CD4-positive, alpha-beta T cell treated with Interleukin-17A for 1 hour (primary cell): Measurements from ENCODE around the gene ERCC2.

ENCODE experiments used
- DNase-seq: peaks from one replicate; pipeline ENCODE4 v3.0.0-alpha.2; 2020

ERCC2 gene

GRCh38 chr19:45400192-45400591 lies 29.8 kb upstream of the ERCC2 start:
- no peak for DNase-seq

GRCh38 chr19:45395821-45396617 lies 25.6 kb upstream of the ERCC2 start:
- no peak for DNase-seq

DNA sequence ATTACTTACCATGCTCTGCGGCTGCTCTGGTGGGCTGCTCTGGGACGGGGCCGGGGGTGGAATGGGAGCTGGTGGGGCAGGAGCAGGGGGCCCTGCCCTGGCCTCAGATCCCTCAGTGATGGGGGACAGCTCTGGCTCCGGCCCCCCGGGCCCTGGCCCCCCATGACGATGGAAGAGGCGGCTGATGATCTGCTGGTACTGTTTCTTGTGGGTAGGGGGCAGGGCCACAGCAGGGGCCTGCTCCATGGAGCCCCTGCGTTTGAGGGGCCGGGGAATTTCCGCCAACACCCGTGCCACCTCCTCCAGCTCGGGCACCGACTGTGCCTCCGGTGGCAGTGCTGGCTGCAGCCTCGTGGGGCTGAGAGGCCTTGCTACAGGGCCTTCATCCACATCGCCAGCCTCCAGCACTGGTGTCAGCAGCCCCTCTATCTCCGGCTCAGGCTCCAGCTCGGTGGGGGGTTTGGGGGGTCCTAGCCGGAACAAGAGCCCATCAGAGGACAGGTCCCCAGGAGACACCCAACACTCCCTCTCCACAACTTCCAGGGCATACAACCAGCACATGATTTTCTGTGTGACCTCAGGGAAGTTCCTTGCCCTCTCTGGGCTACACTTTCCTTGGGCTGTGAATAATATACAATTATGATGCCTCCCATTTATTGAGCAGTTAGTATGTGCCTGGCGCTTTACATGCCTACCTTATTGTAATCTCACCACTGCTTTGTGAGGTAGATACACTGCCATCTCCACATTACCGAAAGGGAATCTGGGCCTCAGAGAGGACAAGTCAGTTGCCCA lies 21.7 kb upstream of the ERCC2 start:
- no peak for DNase-seq

- DNase-seq, result no peak
Observed at GRCh38 chr19:45391346-45391745, 21.0 kb upstream of the ERCC2 start.

- DNase-seq, result no peak
Observed at GRCh38 chr19:45385392-45386221, 15.2 kb upstream of the ERCC2 start.

DNA sequence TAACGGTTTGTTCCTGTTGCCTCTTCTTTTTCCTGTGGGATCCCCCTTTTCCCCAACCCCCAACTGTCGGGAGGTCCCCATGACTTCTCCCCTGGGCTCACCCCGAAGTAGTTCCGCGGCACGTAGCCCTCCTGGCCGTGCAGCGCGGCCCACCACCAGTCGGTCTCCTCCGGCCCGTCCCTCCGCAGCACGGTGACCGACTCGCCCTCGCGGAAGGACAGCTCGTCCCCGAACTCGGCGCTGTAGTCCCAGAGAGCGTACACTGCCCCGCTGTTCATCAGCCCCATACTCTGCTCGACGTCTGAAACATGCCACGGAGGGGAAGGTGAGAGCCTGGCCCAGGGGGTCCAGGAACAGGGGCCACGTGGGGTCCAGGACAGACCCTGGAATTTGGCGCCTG lies 12.1 kb upstream of the ERCC2 start:
- DNase-seq, result no peak

DNA sequence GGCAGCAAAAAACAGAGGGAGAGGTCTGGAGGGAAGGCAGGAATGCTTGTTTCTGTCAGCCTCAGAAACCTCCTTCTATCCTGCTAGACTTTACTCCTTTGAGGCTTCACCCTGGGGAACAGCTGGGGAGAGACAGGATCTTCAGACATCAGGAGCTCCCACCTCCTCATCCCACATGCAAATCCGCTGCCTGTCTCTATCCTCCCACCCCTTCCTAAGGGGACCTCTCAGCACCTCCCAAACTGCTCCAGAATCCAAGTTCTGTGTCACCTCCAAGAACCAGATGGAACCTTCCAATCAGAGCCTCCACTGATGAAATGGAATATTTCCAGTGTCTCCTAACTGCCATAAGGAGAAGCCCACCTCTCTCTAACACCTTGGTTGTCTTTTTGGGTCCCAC lies 9.7 kb upstream of the ERCC2 start:
- no peak for DNase-seq

- DNase-seq, result no peak
Observed at GRCh38 chr19:45376045-45376724, 5.8 kb upstream of the ERCC2 start.

DNA sequence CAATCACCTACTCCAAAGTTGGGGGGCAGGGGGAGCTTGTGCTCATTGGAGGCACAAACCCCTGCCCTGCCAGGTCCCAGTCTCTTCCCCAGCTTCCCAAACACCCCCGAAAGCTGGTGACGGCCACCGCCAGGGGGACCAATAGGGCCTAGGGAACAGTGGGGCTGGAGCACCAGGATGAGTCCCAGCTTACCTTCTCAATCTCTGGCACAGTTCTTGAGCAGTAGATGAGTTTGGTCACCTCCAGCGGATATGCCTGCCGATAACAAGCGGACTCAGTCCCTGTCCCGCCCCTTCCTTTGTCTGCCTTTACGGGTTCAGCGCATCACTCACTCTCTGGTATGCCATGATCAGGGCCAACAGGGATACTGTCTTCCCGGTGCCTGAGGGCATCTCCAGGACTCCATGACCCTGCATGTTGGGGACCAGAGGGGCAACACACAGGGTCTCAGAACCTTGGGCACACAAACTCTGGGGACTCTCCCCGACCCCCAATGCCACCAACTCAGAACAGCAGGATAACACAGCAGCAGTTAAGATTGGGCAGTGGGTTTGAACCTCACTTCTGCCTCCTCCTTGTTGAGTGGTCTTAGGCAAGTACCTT lies 1.5 kb downstream of the ERCC2 start:
- DNase-seq, result no peak

DNA sequence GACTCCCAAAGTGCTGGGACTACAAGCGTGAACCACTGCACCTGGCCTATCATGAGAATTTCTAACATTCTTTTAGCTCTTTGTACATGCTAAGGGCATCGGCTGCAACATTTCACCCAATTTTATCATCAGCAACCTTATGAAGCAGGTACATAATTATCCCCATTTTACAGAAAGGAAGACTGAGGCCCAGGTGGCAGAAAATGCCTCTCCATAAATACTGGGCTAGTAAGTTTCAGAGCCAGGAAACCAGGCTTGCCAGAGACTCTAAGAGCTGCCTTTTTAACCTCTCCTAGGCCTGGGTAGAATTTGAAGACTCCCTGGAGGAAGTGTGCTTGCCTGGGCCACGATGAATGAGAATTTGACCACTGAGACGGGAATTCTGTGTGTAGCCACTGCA lies 2.2 kb downstream of the ERCC2 start:
- DNase-seq, result no peak

- DNase-seq, result no peak
Observed at GRCh38 chr19:45364696-45365095, 5.7 kb downstream of the ERCC2 start.

- DNase-seq, result no peak
Observed at GRCh38 chr19:45363861-45364459, 6.4 kb downstream of the ERCC2 start.

- no peak for DNase-seq
Observed at GRCh38 chr19:45362291-45362690, 8.1 kb downstream of the ERCC2 start.

GRCh38 chr19:45361608-45362007 lies 8.8 kb downstream of the ERCC2 start:
- no peak for DNase-seq

- DNase-seq, result no peak
Observed at GRCh38 chr19:45358213-45358792, 12.1 kb downstream of the ERCC2 start.

GRCh38 chr19:45357445-45357783 lies 13.0 kb downstream of the ERCC2 start:
- DNase-seq, result no peak

- DNase-seq, result no peak
Observed at GRCh38 chr19:45356760-45357444, 13.5 kb downstream of the ERCC2 start.

- DNase-seq, result no peak
Observed at GRCh38 chr19:45355910-45356309, 14.5 kb downstream of the ERCC2 start.

DNA sequence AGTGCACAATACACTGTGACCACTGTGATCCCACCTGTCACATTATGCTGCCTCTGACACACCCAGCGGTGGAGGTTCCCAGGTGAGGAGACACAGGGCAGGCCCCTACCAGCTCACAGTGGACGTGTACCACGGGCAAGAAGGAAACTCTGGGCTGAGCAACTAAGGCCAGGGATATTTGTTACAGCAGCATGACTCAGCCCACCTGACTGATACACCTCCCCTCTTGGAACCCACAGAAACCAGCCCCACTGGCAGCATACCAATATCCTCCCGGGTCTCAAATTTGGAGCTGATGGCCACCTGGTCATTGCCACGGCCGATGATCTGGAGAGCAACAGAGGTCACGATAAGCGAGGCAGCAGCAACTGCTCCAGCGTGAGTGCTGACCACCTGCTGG lies 15.0 kb downstream of the ERCC2 start:
- no peak for DNase-seq

DNA sequence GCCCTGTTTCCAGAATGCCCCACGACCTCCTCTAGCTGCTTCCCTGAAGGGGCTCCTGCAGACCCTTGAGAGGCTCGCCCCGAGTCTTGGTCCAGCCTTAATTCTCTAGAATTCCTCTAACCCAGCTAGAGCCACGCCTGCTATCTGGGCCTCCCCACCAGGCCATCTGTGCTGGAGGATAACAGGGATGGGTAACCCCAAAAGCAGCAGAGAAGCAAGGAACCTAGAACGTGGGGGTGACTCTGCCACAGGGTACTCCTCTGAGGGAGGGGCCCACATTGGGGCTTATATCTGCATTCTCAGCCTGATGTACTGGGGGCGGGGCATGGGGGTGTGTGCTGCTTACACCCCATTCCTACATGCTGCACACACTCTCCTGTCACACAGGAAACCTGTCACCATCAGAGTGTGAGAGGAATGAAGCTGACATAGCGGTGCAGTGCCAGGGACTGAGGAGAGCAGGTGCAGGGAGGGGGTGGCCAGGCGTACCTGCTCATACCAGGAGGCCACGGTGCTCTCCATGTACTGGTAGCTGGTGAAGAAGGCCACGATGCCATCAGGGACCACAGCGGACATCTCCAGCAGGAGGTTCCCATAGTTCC lies 16.0 kb downstream of the ERCC2 start:
- no peak for DNase-seq
